Measurements from ENCODE around the gene NTRK3. TPM values are rescaled to one million over a fixed set of nuclear protein-coding genes. Genes with fewer than 3 reads are reported as not detected.

NTRK3 gene
- total RNA-seq, 2 donors from 2014 or later = 34.3 to 94.1 TPM

DNA sequence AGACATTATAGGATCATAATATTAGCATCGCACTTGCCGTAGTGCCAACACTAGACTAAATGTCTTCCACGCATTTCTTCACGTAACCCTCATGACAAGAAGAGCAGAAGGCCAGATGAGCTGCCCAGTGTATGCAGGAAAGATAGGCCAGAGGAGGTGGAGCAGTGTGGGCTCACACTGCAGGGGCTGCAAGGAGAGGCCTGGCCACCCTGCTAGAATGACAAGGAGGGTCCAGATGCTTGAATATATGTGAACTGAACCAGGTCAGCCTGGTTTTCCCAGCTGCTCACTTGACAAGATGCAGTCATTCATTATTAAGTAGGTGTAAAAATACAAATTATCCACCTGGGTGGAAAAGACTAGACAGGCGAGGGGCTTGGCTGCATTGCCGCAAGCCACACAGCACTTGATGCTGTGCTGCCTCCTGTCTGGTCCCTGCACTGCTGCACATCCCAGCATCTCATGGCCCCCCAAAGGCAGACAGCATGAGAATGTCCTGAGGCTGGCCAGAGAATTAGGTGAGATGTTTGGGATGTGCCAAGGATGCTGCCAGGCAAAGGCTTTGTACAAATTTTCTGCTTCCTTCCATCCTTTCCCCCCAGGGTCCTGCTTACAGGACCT lies 115.2 kb downstream of the NTRK3 start:
- intact Hi-C loops (cut with DNase I) = no loop called here
- no peak for DNase-seq (ENCODE audit: low spot score)

GRCh38 chr15:88140398-88140797 lies 116.1 kb downstream of the NTRK3 start:
- intact Hi-C loops (cut with DNase I) = no loop called here
- DNase-seq (ENCODE audit: low spot score) = no peak

GRCh38 chr15:88139936-88140335 lies 116.6 kb downstream of the NTRK3 start:
- intact Hi-C loops (cut with DNase I) = loop anchor here in 1 of 2 donors (5.0 kb wide), 1 partner anchor 1958 kb away; no protein-coding TSS in a partner anchor
- no peak for DNase-seq (ENCODE audit: low spot score)

DNA sequence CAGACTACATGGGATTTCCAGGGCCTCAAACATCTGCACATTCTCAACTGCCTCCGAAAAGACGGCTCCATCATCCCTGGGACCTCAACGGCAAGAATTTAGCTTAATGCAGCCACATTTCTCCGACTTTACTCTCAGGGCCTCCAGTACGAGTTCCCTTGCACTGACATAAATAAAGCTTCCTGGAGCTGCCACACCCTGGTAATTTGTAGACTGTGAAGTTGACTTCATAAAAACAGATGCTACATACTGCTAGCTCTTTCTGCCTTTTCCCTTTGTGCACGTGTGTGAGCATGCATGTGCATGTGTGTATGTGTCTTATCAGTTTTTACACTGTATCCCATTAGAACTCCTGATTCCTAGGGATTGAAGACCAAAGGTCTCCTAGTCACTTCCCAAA lies 122.7 kb downstream of the NTRK3 start:
- intact Hi-C loops (cut with DNase I) = no loop called here
- no peak for DNase-seq (ENCODE audit: low spot score)

DNA sequence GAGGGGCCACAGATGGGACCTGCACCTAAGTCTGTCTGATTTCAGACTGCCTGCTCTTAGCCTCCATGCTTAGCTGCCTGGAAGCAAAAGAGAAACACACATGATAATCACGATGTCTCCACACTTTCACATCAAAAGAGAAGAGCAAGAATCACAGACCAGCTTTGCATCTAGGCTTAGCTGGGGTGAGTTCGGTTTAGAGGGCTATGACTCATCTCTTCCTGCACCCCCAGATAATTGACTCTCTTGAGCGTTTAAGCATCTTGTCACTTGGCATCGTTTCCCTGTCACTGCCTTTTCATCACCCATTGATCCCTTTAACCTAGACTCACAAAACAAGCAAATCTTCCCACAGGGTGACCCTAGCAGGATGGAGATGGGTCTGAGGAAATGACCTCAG lies 124.0 kb downstream of the NTRK3 start:
- DNase-seq (ENCODE audit: low spot score) = no peak
- intact Hi-C loops (cut with DNase I) = no loop called here

GRCh38 chr15:88131937-88132336 lies 124.6 kb downstream of the NTRK3 start:
- intact Hi-C loops (cut with DNase I) = no loop called here

GRCh38 chr15:88127432-88127790 lies 129.1 kb downstream of the NTRK3 start:
- DNase-seq (ENCODE audit: low spot score) = no peak
- intact Hi-C loops (cut with DNase I) = no loop called here

More at GRCh38 chr15:88131937-88132336, 124.6 kb downstream of the NTRK3 start:
- DNase-seq (ENCODE audit: low spot score) = no peak

DNA sequence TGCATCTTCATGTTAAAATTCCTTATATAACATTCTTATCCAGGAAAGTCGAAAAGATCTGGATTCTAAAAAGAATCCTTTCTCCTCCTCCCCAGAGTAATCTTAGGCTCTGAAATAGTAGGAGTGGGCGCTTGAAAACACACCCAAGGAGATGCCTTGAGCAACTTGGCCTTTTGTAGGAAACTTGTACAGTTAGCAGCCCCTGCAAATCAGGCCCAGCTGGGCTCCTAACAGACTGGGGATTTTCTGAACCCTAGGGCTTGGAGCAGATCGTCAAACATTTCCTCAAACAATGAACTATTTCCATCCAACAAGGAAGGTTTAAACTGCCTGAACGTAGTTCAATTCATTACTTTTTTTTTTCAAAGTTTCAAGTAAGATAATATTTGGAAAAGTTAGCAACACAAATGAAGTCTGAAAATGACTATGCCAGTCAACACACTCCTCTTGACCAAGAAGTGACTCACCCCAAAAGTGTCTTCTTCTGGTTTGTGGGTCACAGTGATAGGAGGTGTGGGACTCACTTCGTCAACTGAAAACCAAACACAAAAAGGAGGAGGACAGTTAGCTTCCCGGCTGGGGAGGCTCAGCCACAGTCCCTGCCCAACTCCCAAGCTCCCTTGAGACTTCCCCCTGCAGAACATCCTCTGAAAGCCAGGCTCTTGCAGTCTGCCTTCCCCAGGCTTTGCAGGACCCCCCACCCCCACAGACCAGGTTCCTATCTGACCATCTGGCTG lies 129.7 kb downstream of the NTRK3 start:
- intact Hi-C loops (cut with DNase I) = no loop called here
- DNase-seq (ENCODE audit: low spot score) = no peak

DNA sequence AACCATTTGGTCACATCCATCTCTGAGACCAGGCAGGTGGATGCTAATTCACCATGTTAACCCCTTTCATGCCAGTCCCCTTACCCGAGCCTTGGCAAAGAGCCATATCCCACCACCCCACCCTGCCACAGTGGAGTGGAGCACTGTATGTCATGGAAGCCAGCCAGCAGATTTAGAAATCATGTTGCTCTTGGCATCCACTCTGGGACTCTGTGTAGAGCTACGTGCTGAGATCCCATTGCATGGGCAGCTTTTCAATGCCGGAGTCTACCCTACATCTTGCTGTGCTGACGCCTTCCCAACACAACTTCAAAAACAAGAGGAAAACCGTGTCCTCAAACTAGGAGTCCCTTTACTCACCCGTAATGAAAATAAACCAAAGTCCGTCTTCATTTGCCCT lies 131.0 kb downstream of the NTRK3 start:
- intact Hi-C loops (cut with DNase I) = no loop called here
- no peak for DNase-seq (ENCODE audit: low spot score)

DNA sequence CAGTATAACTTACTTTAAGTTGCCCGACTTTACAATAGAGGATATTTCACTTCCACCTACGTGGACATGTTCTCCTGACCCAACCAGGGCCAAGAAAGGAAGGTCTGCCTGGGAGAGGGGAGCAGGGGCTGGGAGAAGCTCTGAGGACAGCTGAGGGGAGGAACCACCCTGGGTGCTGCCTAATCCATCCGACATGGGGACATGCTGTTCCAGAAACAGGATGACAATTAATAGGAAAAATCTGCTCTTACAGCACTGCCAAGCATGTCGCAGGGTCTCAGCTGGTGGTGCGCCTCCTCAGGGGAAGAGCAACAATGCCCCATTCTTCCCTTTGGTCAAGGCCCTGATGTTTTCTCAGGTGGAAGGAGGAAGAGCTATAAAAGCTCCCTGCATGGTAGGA lies 132.3 kb downstream of the NTRK3 start:
- intact Hi-C loops (cut with DNase I) = no loop called here
- no peak for DNase-seq (ENCODE audit: low spot score)

- intact Hi-C loops (cut with DNase I) = no loop called here
- no peak for DNase-seq (ENCODE audit: low spot score)
These were observed 134.5 kb downstream of the NTRK3 start for GRCh38 chr15:88121968-88122530.

DNA sequence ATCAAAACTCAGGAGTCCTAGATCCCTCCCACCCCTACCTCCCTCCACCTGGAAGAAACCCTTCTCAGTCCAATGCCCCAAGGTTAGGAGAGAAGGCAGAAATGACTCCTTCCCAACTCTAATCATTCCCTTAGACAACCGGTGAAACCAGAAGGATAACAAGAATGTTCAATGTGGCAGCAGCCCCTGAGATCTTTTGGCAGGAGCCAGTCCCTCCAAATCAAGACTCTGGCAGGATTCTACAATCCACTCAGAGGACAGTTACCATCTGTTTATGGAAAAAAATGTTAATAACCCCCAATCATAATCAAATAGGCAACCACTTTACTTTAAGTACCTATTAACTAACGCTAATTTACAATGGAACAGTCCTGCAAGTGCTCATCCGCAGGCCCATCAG lies 136.5 kb downstream of the NTRK3 start:
- no peak for DNase-seq (ENCODE audit: low spot score)
- intact Hi-C loops (cut with DNase I) = no loop called here

DNA sequence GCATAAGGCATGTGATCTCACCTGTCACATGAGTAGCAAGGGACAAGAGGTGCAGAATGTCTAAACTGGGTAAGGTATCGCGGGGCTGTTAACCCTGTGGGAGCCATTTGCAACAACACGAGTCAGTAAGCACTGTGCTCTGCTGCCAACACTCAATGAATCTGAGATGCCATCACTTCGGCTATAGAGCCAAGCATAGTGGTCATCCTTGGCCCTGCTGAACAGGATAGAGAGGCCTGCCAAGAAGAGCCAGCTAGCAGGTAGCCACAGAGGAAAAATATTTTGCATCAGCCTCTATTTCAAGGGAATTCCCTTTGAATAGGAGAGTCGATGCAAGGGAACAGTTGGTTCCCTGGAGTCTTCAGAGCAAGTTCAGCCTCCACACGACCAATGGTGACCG lies 137.8 kb downstream of the NTRK3 start:
- intact Hi-C loops (cut with DNase I) = no loop called here
- DNase-seq (ENCODE audit: low spot score) = no peak

DNA sequence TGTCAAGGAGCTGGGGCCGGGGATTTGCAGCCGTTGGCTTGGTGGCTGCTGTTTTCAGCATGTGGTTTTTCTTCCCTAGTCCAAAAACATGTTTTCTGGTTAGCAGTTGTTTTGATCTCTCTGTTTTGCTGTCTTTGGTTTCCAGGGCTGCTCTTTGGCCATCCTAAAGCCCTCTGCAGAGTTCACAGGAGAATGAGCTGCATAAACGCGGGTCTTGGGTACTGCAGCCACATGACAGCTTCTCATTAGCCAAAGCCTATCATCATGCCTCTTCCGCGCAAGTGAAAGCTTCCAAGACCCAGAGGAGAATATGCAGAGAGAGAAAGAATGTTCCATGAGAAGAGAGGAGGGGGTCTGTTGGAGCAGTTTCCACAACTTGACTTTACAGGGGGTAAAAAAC lies 138.5 kb downstream of the NTRK3 start:
- DNase-seq (ENCODE audit: low spot score) = no peak
- intact Hi-C loops (cut with DNase I) = no loop called here

DNA sequence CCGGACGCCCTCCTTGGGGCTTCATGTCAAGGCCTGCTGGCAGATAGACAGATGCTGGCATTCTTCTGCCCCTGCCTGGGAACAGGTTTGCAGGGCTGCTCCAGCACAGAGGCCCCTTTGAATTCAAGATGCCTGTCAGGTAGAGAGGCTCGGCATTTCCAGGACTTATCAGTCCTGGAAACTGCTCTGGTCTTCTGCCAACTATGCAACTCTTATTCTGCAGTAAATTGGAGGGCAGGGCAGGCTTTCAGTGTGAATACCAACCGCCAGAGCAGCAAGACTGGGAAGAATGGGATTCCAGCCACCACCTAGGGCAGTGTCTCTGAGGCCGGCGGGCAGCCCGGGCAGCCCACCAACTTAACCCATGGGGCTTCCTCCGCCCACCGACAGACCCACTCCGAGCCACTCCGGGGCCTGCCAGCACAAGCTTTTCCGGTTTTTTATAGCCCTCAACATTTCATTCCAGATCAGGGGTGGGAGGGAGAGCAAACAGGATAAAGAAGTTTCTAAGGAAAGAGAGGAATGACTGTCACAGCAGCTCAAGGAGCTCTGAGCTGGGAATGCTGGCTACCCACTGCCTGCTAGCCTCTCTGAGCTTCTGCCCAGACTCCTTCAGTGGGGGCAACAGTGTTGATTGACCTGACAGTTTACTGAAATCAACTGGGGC lies 140.9 kb downstream of the NTRK3 start:
- intact Hi-C loops (cut with DNase I) = no loop called here
- DNase-seq (ENCODE audit: low spot score) = no peak

DNA sequence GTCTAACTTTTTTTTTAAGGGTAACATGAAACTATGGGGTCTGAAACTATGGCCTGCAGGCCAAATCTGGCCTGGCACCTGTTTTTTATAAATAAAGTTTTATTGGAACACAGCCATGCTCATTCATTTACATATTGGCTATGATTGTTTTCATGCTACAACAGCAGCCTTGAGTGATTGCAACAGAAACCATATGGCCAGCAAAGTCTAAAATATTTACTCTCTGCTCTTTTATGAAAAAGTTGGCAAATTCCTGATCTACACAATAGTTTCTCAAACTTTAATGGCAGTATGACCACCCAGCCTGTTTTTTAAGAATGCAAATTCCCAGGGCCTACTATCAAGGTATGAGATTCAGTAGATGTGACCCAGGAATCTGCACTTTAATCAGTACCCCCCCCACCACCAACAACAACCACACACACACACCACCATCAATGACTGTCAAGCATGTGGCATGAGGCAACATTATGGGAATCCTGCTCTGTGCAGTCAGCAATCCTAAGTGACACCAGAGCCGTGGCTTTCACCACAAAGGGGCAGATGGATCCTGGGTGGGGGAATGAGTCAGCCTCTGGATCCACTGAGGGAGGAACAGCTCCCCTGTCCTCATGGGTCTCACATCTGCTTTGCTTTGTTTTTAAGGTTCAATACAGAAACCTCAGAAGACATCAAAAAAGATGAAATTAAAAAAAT lies 142.8 kb downstream of the NTRK3 start:
- intact Hi-C loops (cut with DNase I) = no loop called here
- DNase-seq (ENCODE audit: low spot score) = no peak

DNA sequence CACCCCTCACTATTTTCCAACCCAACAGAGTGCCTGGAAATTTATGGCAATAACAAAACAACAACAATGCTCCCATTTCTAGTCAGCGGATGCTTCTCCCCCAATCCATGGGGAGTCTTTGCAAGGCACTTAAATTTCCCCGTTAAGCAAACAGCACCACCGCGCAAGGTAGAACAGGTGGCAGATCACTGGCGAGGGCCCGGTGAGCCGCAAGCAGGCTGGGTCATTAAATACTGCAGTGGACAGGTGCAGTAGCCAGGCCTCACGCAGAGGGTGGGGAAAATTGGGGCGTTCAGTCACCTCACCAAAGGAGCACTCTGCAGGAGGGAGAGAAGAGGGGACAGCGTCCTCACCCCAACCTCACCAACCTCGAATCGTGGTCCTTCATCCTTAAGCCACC lies 147.5 kb downstream of the NTRK3 start:
- DNase-seq (ENCODE audit: low spot score) = no peak
- intact Hi-C loops (cut with DNase I) = no loop called here

DNA sequence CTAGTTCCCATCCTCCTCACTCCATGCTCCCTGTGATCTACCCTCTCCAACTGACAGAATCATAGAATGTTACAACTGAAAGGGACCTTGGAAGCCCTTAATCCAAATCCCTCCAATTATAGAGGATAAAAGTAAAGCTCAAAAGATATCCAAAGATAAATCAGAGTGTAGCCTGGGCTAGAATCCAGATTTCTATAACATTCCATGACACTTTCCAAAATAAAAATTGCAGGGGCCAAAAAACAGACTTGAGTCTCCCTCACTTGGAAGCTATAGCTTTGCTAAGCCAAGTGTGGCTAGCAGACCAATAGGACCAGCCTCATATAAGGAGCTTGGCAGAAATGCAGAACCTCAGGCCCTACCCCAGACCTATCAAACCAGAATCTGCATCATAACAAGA lies 148.1 kb downstream of the NTRK3 start:
- DNase-seq (ENCODE audit: low spot score) = no peak
- intact Hi-C loops (cut with DNase I) = no loop called here

DNA sequence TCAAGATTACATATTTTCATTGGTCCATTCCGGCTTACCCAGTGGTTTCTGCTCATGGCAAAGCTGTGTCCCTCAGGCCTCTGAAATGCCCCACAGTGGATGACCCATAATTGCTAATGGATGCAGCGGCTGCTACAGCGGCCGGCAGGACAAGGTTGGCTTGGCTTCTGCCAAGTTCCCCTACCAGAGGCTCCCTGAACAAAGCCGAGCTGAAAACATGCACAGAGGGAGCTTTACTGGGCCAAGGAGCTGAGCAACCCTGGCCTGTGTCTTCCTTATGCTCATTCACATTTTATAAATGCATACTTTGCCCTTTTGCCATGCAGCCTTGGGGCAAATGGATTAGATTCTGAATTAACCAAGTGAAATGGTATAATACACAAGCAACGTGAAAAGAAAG lies 150.5 kb downstream of the NTRK3 start:
- intact Hi-C loops (cut with DNase I) = no loop called here
- no peak for DNase-seq (ENCODE audit: low spot score)

GRCh38 chr15:88104357-88104756 lies 152.2 kb downstream of the NTRK3 start:
- DNase-seq (ENCODE audit: low spot score) = no peak
- intact Hi-C loops (cut with DNase I) = no loop called here

All from posterior vena cava (tissue), 2 donors.